DMS114 treated with DMSO at 0.1 percent for 48 hours (cell line): ENCODE data around the gene PIM3.
"Not testable (repeated sequence)": the region's sequence is repeated elsewhere in the genome, so short reads cannot be mapped to it uniquely, and the experiment has no call there.

Experiments
- DNase-seq: peaks from one replicate; lab custom pipeline; 2025; ENCODE audit not compliant: unreplicated experiment; lab: John Stamatoyannopoulos, UW

The PIM3 gene

GRCh38 chr22:49981799-49982198 is 21.2 kb downstream of the PIM3 start:
- not testable (repeated sequence) for DNase-seq

- no peak for DNase-seq
Observed at GRCh38 chr22:49983148-49984042, 22.8 kb downstream of the PIM3 start.

GRCh38 chr22:49986325-49986724 is 25.8 kb downstream of the PIM3 start:
- DNase-seq = no peak

GRCh38 chr22:49989826-49990225 is 29.3 kb downstream of the PIM3 start:
- DNase-seq = not testable (repeated sequence)

GRCh38 chr22:49991167-49991566 is 30.6 kb downstream of the PIM3 start:
- no peak for DNase-seq

GRCh38 chr22:49991907-49992533 is 31.4 kb downstream of the PIM3 start:
- no peak for DNase-seq

GRCh38 chr22:49992921-49993648 is 32.5 kb downstream of the PIM3 start:
- no peak for DNase-seq

- no peak for DNase-seq
Observed at GRCh38 chr22:49993649-49994360, 33.2 kb downstream of the PIM3 start.

GRCh38 chr22:49994361-49995040 is 33.9 kb downstream of the PIM3 start:
- DNase-seq = no peak

- DNase-seq = no peak
Observed at GRCh38 chr22:49995041-49995360, 34.4 kb downstream of the PIM3 start.

GRCh38 chr22:49995361-49996118 is 35.0 kb downstream of the PIM3 start:
- no peak for DNase-seq

- no peak for DNase-seq
Observed at GRCh38 chr22:49996119-49996517, 35.5 kb downstream of the PIM3 start.

GRCh38 chr22:49996518-49997250 is 36.1 kb downstream of the PIM3 start:
- no peak for DNase-seq

GRCh38 chr22:49997251-49997599 is 36.7 kb downstream of the PIM3 start:
- no peak for DNase-seq

- no peak for DNase-seq
Observed at GRCh38 chr22:49997932-49998717, 37.6 kb downstream of the PIM3 start.

- DNase-seq = no peak
Observed at GRCh38 chr22:49998718-49999062, 38.1 kb downstream of the PIM3 start.

GRCh38 chr22:49999063-49999945 is 38.7 kb downstream of the PIM3 start:
- DNase-seq = no peak
